Neural cell (in vitro differentiated cells): Measurements from ENCODE around the gene GIMAP6. TPM values are rescaled to one million over a fixed set of nuclear protein-coding genes. Genes with fewer than 3 reads are reported as not detected.
"Not testable (repeated sequence)": the region's sequence is repeated elsewhere in the genome, so short reads cannot be mapped to it uniquely, and the experiment has no call there.

Experiments used
- H2AFZ ChIP-seq: fragments of 200-600, 300-800 bp; sonication (generic), shearing (Covaris generic); 2 replicates; pipeline ENCODE4 v1.6.0; 2014; ENCODE audit warnings: low read depth, mild to moderate bottlenecking, antibody characterized with exemption, low read length, moderate library complexity
- H3F3A ChIP-seq: fragments of 200-600 bp; shearing (Covaris generic); 2 replicates; pipeline ENCODE4 v1.6.1; 2016; ENCODE audit warnings: mild to moderate bottlenecking, moderate library complexity, mixed read lengths, antibody characterized with exemption, low read length; ENCODE audit not compliant: insufficient read depth, poor library complexity, severe bottlenecking
- H3K27ac ChIP-seq: fragments of 200-600, 300-800 bp; sonication (generic), shearing (Covaris generic); 2 replicates; pipeline ENCODE4 v1.5.1; 2014; ENCODE audit warnings: mild to moderate bottlenecking, low read length, moderate library complexity
- H3K27me3 ChIP-seq: fragments of 300-800, 200-600 bp; sonication (generic), shearing (Covaris generic); 2 replicates; pipeline ENCODE4 v1.6.0; 2014; ENCODE audit warnings: mild to moderate bottlenecking, low read depth, low read length, moderate library complexity; ENCODE audit not compliant: insufficient read depth
- H3K36me3 ChIP-seq: fragments of 300-800, 200-600 bp; sonication (generic), shearing (Covaris generic); 2 replicates; pipeline ENCODE4 v1.5.1; 2014; ENCODE audit warnings: mild to moderate bottlenecking, antibody characterized with exemption, low read length, moderate library complexity; ENCODE audit not compliant: insufficient read depth
- H3K4me2 ChIP-seq: fragments of 300-800, 200-600 bp; sonication (generic), shearing (Covaris generic); 2 replicates; pipeline ENCODE4 v1.6.0; 2014; ENCODE audit warnings: mild to moderate bottlenecking, low read length
- H3K4me3 ChIP-seq: fragments of 300-800, 200-600 bp; sonication (generic), shearing (Covaris generic); 2 replicates; pipeline ENCODE4 v1.5.1; 2014; ENCODE audit warnings: mild to moderate bottlenecking, low read length, moderate library complexity
- H3K79me2 ChIP-seq: fragments of 200-600 bp; shearing (Covaris generic); replicated peaks from 2 replicates; pipeline ENCODE4 v1.6.0; 2014; ENCODE audit warnings: mild to moderate bottlenecking, low read length, moderate library complexity; ENCODE audit not compliant: insufficient read depth
- H3K9ac ChIP-seq: fragments of 300-800, 200-600 bp; sonication (generic), shearing (Covaris generic); 2 replicates; pipeline ENCODE4 v1.6.1; 2016; ENCODE audit warnings: mild to moderate bottlenecking, low read length, mixed read lengths
- H3K9me2 ChIP-seq: fragments of 200-600 bp; shearing (Covaris generic); 2 replicates; pipeline ENCODE4 v1.6.1; 2016; ENCODE audit warnings: mild to moderate bottlenecking, low read length, mixed read lengths; ENCODE audit not compliant: insufficient read depth
- H3K9me3 ChIP-seq: fragments of 200-600, 300-800 bp; sonication (generic), shearing (Covaris generic); 2 replicates; pipeline ENCODE4 v1.6.1; 2016; ENCODE audit warnings: mild to moderate bottlenecking, mixed run types, low read length, moderate library complexity, mixed read lengths
- H4K20me1 ChIP-seq: fragments of 200-600 bp; shearing (Covaris generic); 2 replicates; pipeline ENCODE4 v1.6.1; 2016; ENCODE audit warnings: mild to moderate bottlenecking, mixed run types; ENCODE audit not compliant: insufficient read depth
- CTCF ChIP-seq: fragments of 450-650 bp; IDR thresholded peaks from 2 replicates; pipeline ENCODE4 v1.5.1; 2014; ENCODE audit warnings: antibody characterized with exemption, mild to moderate bottlenecking, moderate library complexity; ENCODE audit not compliant: poor library complexity, severe bottlenecking
- EP300 ChIP-seq: fragments of 450-650 bp; conservative IDR thresholded peaks from 2 replicates; pipeline ENCODE4 v1.6.1; 2014; ENCODE audit warnings: antibody characterized with exemption, mild to moderate bottlenecking, moderate library complexity; ENCODE audit not compliant: poor library complexity, severe bottlenecking
- EZH2 ChIP-seq: fragments of 200-600, 300-800 bp; shearing (Covaris generic), sonication (generic); IDR thresholded peaks from 2 replicates; pipeline ENCODE4 v1.6.1; 2014; ENCODE audit warnings: antibody characterized with exemption, low read length, borderline replicate concordance, mild to moderate bottlenecking; ENCODE audit not compliant: insufficient read depth, poor library complexity, severe bottlenecking
- MXI1 ChIP-seq: fragments of 450-650 bp; conservative IDR thresholded peaks from 2 replicates; pipeline ENCODE4 v1.6.1; 2014; ENCODE audit warnings: antibody characterized with exemption, mild to moderate bottlenecking; ENCODE audit not compliant: poor library complexity, severe bottlenecking
- POLR2AphosphoS5 ChIP-seq: IDR thresholded peaks from 2 replicates; pipeline ENCODE4 v1.6.1; 2012
- RAD21 ChIP-seq: fragments of 450-650 bp; conservative IDR thresholded peaks from 2 replicates; pipeline ENCODE4 v1.6.1; 2014; ENCODE audit warnings: antibody characterized with exemption, mild to moderate bottlenecking, moderate library complexity
- REST ChIP-seq: IDR thresholded peaks from 2 replicates; pipeline ENCODE4 v1.6.1; 2012; ENCODE audit warnings: borderline replicate concordance
- SMC3 ChIP-seq: fragments of 450-650 bp; conservative IDR thresholded peaks from 2 replicates; pipeline ENCODE4 v1.6.1; 2014; ENCODE audit warnings: antibody characterized with exemption, mild to moderate bottlenecking, moderate library complexity; ENCODE audit not compliant: poor library complexity
- TAF1 ChIP-seq: IDR thresholded peaks from 2 replicates; pipeline ENCODE4 v1.6.1; 2012; ENCODE audit warnings: low read depth
- polyA plus RNA-seq: library from polyadenylated mRNA; depleted of rRNA; stranded (reverse); fragments of >200 nt; gene quantifications from 2 replicates; pipeline ENCODE4 v1.2.3, GENCODE V29; 2014

Gene GIMAP6
- polyA plus RNA-seq, 1 donor from 2014 or later: not detected

GRCh38 chr7:150615221-150615755 is 16.9 kb downstream of the GIMAP6 start:
- not testable (repeated sequence) for H2AFZ ChIP-seq, H3K9ac ChIP-seq, H3K27me3 ChIP-seq, H3K27ac ChIP-seq, H3K9me3 ChIP-seq, H3F3A ChIP-seq, H4K20me1 ChIP-seq, H3K4me3 ChIP-seq, H3K4me2 ChIP-seq, H3K79me2 ChIP-seq, H3K9me2 ChIP-seq, H3K36me3 ChIP-seq

- not testable (repeated sequence) for H3K4me3 ChIP-seq, H4K20me1 ChIP-seq, H3K9me2 ChIP-seq, H3K27ac ChIP-seq, H3K36me3 ChIP-seq, H3K79me2 ChIP-seq, H3K9me3 ChIP-seq, H2AFZ ChIP-seq, H3K4me2 ChIP-seq, H3F3A ChIP-seq, H3K9ac ChIP-seq, H3K27me3 ChIP-seq
Measured at GRCh38 chr7:150614426-150614825, 17.8 kb downstream of the GIMAP6 start.

- Histone ChIP-seq H3K36me3 (no peaks in the 10 kb centered on the region), H2AFZ (no peak overlapping the region)
Measured at GRCh38 chr7:150613880-150614279, 18.3 kb downstream of the GIMAP6 start.

More at GRCh38 chr7:150613880-150614279, 18.3 kb downstream of the GIMAP6 start:
- Histone ChIP-seq H3K27me3 (no peaks in the 10 kb centered on the region), H3K9me2 (no peaks in the 10 kb centered on the region), H3K4me3 (no peak overlapping the region), H3K4me2 (no peak overlapping the region), H3K9me3 (no peaks in the 10 kb centered on the region), H3F3A (no peaks in the 10 kb centered on the region), H3K9ac (no peak overlapping the region), H3K79me2 (no peaks in the 10 kb centered on the region), H3K27ac (no peak overlapping the region), H4K20me1 (no peaks in the 10 kb centered on the region)
- TF ChIP-seq MXI1 (no peak), CTCF (no peak), REST (no peak), RAD21 (no peak), EP300 (no peak), POLR2AphosphoS5 (no peak), TAF1 (no peak), SMC3 (no peak), EZH2 (no peak)
